Measurements from ENCODE around the gene HAAO.

The HAAO gene

GRCh38 chr2:42812899-42813479 lies 20.6 kb upstream of the HAAO start:
- DNase-seq: peak in 1 of 2 experiments; percentile 17

GRCh38 chr2:42810971-42811811 lies 18.8 kb upstream of the HAAO start:
- DNase-seq: no peak

- DNase-seq: peak; percentile 93 to 95
These were observed 18.0 kb upstream of the HAAO start for GRCh38 chr2:42810121-42810970.

- peak; percentile 77 to 85 for DNase-seq
These were observed 17.4 kb upstream of the HAAO start for GRCh38 chr2:42809819-42810120.

DNA sequence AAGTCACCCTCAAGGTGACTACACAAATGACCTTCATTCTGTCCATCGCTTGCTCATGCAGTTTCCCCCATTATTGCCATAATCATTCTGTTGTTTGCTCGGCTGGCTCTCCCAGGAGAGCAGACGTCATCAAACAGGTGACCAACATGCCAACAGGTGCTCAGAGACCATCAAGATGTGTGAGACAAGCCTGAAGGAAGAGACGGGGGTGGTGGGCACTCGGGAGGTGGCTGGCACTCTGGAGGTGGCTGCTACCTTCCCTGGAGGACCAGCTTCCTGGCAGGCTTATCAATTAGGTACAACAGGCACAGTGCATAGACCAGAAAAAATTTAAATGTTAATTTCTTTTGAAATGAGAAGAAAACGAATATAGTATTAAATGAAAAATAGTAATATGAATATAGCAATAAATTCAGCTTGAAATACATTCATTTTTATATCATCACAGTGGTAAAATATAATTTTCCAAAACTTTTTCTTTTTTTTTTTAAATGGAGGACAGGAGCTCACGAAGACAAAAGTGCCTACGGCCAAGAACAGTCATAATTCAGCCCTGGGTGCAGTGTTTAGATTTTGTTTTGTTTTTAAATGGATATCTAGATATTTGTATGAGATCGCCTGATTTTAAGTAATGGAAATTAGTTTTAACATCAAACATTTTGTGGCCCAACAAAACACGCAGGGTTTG lies 16.9 kb upstream of the HAAO start:
- peak; percentile 21 to 55 for DNase-seq

- no peak for DNase-seq
These were observed 15.9 kb upstream of the HAAO start for GRCh38 chr2:42808301-42808700.

DNA sequence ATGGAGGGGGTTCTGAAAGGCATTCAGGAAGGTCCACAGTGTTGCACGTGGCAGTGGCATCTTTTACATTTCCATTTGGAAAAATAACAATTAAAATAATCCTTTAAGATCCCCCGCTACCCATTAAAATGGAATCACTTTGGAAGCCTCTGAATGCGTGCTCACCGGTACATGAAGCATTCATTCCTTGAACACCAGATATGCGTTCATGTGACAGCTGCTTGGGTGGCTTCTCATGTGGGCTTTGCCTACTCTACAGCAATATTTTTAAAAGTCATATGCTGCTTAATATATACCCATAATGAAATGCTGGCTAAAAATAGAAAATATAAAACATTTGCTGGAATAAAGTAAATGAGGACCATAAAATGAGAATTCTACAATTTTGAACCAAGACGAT lies 14.4 kb upstream of the HAAO start:
- no peak for DNase-seq

- no peak for DNase-seq
These were observed 12.5 kb upstream of the HAAO start for GRCh38 chr2:42804891-42805290.

- no peak for DNase-seq
These were observed 12.0 kb upstream of the HAAO start for GRCh38 chr2:42804338-42804737.

DNA sequence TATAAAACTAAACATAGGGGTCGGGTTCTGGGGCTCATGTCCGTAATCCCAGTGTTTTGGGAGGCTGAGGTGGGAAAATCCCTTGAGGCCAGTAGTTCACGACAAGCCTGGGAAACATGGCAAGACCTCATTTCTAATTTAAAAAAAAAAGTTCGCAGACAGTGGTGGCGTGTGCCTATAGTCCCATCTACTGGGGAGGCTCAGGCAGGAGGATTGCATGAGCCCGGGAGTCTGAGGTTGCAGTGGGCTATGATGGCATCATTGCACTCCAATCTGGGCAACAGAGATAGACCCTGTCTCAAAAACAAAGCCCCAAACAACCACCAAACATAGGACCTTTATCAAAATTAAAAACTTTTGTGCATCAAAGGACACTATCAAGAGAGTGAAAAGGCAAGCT lies 9.8 kb upstream of the HAAO start:
- DNase-seq: no peak

- DNase-seq: no peak
These were observed 9.0 kb upstream of the HAAO start for GRCh38 chr2:42801381-42801780.

DNA sequence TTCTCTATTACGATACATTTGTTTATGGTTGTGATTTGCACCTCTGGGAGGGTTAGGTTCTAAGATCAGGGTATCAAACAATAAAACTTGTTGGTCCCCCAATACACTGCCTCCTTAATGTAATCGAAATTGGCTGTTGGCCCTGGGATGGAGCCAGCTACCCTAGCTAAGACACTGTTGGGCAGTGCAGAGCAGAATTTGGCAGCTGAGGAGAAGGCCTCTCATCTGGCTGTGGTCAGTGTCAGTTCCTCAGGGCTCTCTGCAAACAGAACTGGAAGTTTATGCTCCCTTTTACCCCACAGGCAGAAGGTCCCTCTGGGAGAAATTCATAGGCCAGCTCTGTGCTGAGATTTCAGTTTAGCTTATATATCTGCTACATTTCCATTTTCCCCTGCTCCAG lies 8.6 kb upstream of the HAAO start:
- no peak for DNase-seq

GRCh38 chr2:42800461-42800962 lies 8.1 kb upstream of the HAAO start:
- DNase-seq: no peak

DNA sequence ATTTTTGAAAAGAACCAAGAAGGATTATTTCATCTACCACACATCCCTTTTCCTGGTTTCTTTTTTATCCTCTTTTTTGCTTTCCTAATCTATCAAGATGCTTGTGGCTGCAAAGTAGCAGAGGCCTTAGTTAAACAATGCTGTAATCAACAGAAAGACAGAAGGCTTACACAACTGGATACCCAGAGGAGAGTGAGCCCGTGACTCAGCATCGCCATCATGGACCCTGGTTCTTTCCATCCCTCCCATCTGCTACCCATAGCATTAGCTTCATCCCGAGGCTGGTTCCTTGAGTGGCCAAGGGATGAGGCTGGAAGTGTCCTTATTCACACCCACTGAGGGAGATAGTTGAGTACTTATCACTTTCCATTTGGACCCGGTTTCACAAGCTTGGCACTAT lies 7.5 kb upstream of the HAAO start:
- DNase-seq: no peak

DNA sequence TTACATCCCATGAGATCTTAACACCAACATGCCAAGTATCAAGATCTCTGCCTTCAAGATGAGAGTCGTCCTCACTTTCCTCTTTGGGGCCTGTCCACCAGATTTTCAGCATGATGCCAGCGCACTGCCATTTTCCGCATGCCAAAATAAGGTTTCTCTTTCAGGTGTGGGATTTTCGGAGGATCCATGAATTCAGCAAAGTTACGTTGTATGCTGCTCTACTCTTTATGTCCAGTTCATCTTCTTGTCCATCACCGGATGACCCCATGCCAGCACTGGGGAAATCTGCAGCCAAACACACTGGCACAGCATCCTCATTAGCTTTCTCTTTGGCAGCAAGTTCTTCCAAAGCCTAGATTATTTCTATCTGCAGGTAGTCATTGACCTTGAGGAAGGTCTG lies 4.9 kb upstream of the HAAO start:
- no peak for DNase-seq

GRCh38 chr2:42796427-42797248 lies 4.3 kb upstream of the HAAO start:
- DNase-seq: no peak

GRCh38 chr2:42795841-42796301 lies 3.5 kb upstream of the HAAO start:
- DNase-seq: no peak

- DNase-seq: no peak
These were observed 2.9 kb upstream of the HAAO start for GRCh38 chr2:42795275-42795674.

GRCh38 chr2:42794271-42795046 lies 2.1 kb upstream of the HAAO start:
- DNase-seq: no peak

- DNase-seq: no peak
These were observed 1.2 kb upstream of the HAAO start for GRCh38 chr2:42793334-42794270.
